SK-N-SH treated with all-trans-retinoic acid at 6 μM for 48 hours (cell line): Measurements from ENCODE around the gene ITGA8.

Experiments
- ARNTL ChIP-seq: fragments of 450-650 bp; formaldehyde crosslinking; IDR thresholded peaks from 2 replicates; pipeline ENCODE4 v1.5.0; 2020; ENCODE audit warnings: low read depth, mild to moderate bottlenecking, moderate library complexity, borderline replicate concordance
- RARB ChIP-seq: fragments of 250-450 bp; sonication (Bioruptor Pico); IDR thresholded peaks from 2 replicates; pipeline ENCODE4 v1.8.0; 2021; ENCODE audit warnings: mild to moderate bottlenecking, moderate library complexity
- ZFP3 ChIP-seq: fragments of 250-450 bp; sonication (Bioruptor Pico); IDR thresholded peaks from 2 replicates; pipeline ENCODE4 v1.5.0; 2020; ENCODE audit warnings: mild to moderate bottlenecking, moderate library complexity

- TF ChIP-seq RARB (CRISPR knock-in tag), result no peak
- no peak for TF ChIP-seq ZFP3 (CRISPR knock-in tag)
- TF ChIP-seq ARNTL (CRISPR knock-in tag), result no peak
Measured at GRCh38 chr10:15464381-15464780, 255.3 kb downstream of the ITGA8 start.
